ENCODE data around the gene ID2. TPM values are rescaled to one million over a fixed set of nuclear protein-coding genes. Genes with fewer than 3 reads are reported as not detected.

Gene ID2
- total RNA-seq, 1 donor from 2014 or later: 68.2 TPM

Other genes with a start within 250 kb of the ID2 start
- 69.6 and 71.5 TPM in 2 replicates for gene KIDINS220, start 155.6 kb downstream of the ID2 start, total RNA-seq

All from dermis blood vessel endothelial cell (primary cell).